Dermis blood vessel endothelial cell (primary cell): ENCODE results near the gene OR2V2. TPM values are rescaled to one million over a fixed set of nuclear protein-coding genes. Genes with fewer than 3 reads are reported as not detected.
A peak's percentile ranks its signal among the peaks of the same experiment; 100 is the strongest.
"Not testable (repeated sequence)": the region's sequence is repeated elsewhere in the genome, so short reads cannot be mapped to it uniquely, and the experiment has no call there.

Experiments
- DNase-seq: peaks from one replicate; pipeline ENCODE4 v3.0.0; 2010
- total RNA-seq: library from RNA; depleted of rRNA; stranded (reverse); fragments of >200 nt; gene quantifications from 2 replicates; pipeline ENCODE4 v1.2.3, GENCODE V29; 2014

OR2V2 gene
- total RNA-seq, 1 donor from 2014 or later, result not detected

DNA sequence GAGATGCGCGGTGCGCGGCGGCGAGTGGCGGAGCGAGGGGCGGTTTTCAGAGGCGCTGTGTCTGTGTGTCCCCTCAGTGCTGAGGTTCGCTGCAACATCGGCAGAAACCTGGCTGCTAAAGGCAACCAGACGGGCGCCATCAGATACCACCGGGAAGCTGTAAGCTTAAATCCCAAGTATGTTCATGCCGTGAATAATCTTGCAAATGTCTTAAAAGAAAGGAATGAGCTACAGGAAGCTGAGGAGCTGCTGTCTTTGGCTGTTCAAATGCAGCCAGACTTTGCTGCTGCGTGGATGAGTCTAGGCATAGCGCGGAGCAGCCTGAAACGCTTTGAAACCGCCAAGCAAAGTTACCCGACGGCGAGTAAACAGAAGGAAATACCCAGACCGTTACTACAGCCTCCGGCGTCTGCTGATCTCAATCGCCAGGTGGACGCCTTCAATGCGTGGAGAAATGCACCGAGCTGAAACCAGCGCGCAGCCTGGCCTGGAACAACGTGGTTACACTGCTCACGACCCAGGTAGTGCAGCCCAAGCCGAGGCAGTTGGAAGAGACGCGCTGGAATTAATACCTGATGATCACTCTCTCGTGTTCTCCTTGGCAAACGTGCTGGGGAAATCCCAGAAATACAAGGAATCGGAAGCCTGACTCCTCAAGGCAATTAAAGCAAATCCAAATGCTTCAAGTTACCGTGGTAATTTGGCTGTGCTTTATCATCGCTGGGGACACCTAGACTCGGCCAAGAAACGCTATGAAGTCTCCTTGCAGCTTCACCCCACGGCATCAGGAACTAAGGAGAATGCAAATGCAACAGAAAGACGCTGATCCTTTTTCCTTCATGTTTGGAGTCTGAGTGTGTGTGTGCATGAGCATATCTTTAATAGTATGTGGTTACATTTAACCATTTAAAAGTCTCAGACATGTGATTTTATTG is 32.3 kb upstream of the OR2V2 start:
- DNase-seq, result peak; percentile 59

DNA sequence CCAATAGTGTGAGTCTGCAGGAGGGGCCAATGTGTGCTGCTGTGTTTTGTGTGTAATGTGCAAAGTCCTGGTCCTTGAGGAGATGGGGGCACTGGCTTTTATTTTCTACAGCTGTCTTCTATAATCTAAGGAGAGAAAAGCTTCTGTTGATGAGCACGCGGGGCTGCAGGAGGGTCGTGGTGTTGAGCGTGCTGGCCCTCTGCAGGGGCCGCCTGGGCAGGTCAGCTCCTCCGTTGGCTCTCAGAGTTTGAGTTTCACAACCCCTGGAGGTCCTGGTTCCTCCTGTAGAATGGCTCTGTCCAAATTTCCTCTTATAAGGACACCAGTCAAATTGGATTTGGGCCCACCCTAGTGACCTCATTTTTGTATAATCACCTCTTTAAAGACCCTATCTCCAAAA is 29.0 kb upstream of the OR2V2 start:
- DNase-seq, result no peak

DNA sequence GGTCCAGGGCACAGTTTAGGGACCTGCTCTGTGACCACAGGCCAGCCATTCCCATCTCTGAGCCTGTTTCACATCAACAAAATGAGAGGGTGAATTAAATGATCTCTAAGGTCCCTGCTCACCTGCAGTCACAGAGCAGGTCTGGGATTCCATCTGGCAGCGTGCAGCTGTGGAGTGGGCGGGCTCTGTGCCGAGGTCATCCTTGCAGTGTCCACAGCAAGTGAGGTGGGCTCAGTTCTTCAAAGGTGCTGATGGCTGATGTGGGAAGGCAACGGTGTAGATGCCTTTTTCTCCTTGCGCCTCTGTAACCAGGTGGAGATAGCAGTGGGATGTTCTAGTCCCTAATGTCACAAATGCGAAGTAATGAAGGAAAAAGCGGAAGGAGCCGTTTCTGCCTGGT is 28.3 kb upstream of the OR2V2 start:
- DNase-seq, result no peak

DNA sequence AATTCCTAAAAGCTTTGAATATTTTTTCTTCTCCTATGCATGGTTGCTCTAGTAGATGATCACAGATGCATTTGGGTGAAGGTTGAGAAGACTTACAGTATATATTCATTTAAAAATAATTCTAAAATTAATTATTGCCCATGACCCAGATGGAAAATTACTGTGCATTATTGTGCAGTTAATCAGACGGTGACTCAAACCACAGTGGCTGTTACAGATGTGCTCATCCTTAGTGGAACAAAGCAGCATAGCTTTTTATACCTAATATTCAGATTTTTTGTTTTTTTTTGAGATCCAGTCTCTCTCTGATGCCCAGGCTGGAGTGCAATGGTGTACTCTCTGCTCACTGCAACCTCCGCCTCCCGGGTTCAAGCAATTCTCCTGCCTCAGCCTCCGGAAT is 27.1 kb upstream of the OR2V2 start:
- no peak for DNase-seq

DNA sequence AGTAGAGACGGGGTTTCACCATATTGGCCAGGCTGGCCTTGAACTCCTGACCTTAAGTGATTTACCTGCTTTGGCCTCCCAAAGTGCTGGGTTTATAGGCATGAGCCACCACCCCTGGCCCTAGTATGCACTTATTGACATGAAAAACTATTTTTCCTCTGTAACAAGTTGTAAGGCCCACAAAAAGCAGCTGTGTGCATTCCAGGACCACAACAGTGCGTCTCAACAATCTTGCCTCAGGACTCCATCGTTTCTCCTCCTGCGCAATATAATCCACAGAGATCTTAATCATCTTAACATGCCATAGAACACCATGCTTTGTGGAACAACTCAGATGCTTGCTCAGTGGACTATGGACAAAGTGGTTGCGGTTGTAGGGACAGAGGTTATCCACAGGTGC is 26.6 kb upstream of the OR2V2 start:
- DNase-seq, result no peak

DNA sequence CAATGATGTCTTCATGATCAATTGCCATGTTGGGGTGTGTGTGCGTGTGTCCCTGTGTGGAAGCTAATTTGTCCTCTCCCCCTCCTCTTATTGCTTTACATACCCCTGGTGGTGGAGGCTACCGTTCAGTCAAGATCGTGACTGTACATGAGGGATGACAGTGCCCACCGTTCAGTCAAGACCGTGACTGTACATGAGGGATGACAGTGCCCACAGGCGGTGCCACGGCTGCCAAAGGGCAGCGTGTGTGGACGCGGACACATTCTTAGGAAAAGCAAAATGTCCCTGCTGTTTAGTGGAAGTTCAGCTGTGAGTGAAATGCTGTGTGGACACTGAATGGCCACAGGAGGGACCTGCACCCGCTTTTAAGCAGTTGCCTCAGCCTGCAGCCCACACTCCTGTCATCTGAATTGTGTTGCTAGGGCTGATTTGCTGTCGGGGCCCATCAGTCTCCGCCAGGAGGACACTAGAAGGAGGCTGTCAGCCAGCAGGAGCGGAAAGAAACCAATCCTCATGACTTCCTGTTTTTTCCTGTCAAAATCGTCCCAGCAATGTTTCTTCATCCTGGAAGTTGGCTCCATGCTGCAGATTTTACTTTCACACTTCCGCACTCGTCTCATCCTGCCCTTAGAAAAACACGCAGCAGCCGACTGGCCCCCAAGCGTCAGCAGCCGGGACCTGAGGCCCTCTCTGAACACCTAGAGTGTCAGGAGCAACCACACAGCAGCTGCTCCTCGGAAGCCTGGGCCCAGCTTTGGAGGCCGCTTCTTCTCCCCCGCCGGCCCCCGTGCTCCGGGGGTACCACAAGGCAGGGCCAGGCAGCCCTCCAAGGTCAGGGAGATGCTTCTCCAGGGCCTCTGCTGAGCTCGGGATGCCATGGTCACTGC is 25.5 kb upstream of the OR2V2 start:
- DNase-seq, result peak; percentile 69

DNA sequence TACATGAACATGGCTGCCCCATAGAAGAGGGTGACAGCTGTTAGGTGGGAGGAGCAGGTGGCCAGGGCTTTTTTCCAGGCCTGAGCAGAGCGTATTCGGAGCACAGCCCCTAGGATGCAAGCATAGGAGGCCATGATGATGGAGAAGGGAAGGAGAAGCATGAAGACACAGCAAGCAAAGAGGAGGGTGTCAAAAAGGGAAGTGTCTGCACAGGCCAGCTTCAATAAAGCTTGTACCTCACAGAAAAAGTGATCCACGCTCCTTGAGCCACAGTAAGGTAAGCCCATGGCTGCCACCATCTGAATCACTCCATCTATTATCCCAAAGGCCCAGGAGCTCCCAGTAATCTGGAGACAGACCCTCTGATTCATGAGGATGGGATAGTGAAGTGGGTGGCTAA is 22.9 kb upstream of the OR2V2 start:
- no peak for DNase-seq

DNA sequence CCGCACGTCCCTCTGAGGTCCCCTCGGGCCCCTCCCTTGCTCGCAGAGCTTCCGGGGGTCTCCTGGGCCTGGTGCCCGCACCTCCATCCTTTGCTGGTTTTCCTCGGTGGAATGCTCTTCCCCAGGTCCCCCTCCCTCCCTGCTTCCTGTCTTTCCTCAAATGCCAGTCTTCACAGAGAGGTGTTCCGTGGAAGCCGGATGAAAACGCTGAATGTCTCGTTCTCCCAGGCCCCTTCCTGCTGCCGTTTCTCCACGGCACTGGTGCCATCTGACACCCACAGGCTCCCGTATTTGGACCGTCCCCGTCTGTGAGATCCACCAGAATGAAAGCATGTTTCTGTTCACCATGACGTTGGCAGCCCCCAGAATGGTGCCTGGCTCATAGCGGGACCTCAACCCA is 20.5 kb upstream of the OR2V2 start:
- DNase-seq, result no peak

DNA sequence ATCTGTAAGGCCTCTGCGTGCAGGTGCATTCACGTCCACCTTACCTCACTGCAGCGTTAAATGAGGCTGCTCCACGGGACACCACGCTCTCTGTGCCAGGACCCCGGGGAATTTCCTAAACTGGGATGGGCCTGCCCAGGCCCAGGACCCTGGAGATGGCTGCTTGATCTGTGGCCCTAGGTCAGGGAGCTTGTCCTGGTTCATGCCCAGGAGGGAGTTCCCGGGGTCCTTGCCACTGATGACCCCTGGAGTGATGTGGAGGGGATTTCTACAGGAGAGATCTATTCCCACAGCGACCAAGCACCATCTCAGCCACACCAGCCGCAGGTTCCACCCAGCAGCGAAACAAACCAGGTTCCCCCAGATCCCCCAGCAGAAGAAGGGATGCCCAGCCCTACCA is 19.9 kb upstream of the OR2V2 start:
- DNase-seq, result no peak

DNA sequence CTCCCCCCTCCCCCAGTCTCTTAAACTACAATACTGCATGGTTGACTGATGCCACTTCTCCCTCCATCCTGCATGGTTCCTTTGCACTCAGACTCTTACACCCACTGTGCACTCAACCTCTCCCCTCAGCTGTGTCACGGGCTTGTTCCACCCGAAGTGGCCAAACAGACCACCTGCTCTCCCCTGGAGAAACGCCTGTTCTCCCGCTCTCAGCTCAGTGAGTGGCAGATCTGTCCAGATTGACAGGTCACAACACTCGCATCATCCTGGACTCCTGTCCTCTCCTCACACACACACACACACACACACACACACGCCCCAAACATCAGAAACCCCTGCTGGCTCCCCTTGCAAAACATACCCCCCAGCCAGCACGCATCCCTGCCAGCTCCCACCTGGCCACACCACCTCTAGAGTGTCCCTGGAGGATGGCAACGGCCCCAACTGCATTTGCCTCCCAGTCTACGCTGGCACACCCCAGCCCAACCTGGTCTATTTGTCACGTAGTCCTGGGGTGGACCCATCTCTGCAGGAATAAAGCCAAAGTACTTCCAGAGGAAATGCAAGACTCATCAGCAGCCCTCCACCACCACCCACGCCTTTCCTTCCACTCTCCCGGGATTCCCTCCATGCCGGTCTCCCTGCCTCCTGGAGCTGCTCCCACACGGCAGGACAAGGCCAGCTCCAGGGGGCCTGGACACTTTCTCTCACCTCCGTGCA is 19.3 kb upstream of the OR2V2 start:
- no peak for DNase-seq

DNA sequence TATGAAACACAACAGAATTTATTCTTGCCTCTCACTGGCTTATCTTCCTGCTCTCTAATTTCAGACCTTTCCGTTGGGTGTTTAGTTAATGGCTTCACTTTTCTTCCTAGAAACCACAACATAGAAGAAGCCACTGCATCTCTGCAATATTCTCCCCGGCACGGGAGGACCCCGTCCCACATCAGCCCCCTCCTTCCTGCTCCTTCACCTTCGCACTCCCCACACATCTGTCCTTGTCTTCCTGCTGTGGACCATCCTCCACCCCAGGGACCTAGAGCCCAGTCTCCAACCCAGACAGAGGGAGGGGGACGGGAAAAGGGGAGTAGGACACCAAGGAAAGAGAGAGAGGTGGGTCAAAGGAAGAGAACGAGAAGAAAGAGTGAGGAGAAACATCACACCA is 17.8 kb upstream of the OR2V2 start:
- no peak for DNase-seq

DNA sequence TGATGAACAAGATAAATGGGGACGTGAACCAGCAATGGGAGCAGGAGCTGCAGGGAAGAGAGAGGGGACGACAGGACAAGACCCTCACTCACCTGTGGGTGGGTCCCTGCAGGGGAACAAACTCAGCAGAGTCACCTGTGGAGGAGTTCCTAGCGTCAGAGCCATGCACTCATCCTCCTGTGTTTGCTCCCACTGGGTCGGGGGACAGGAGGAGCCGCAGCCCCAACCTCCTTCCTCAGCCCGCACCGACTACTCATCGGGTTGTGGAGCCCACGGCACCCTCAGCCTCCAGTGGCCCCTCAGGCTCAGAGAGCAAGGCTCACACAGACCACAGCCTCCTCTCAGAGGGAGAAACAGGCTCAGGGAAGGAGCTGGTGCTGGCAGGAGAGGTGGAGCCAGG is 17.3 kb upstream of the OR2V2 start:
- DNase-seq, result not testable (repeated sequence)

DNA sequence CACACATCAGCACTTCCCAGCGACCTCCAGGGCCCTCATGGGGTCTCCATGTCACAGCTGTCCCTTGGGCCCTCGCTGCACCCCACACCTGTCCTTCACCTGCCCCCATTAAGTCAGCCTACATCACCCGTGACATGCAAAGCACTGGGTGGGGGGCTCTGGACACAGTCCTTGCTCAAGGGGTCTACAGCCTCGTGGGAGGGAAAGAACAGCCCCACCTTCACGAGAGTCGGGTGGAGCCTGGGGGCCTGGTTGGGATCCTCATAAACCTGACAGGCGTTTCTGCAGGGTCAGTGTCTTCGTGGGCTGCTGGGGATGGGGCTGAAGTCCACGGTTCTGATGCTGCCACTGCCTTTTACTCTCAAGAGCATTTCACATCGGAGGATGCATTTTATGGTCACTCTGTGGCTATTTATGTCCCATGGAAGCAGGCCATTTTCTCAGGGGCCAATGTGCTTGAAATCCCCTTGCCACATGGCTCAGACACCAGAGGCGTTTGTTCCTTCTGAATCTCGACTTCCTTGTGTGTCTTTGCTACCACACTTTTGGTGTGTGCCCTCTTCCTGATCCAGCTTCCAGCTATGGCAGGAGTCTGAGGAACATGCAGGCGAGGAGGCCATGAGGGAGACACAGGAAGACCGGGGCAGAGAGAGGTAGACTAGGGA is 16.4 kb upstream of the OR2V2 start, which contains the start of gene OR2V1:
Gene OR2V1, minus strand, starts transcription at position 338 of the 665 bp plus-strand sequence. CDS start 5,865 bp downstream, outside the sequence.
- no peak for DNase-seq

DNA sequence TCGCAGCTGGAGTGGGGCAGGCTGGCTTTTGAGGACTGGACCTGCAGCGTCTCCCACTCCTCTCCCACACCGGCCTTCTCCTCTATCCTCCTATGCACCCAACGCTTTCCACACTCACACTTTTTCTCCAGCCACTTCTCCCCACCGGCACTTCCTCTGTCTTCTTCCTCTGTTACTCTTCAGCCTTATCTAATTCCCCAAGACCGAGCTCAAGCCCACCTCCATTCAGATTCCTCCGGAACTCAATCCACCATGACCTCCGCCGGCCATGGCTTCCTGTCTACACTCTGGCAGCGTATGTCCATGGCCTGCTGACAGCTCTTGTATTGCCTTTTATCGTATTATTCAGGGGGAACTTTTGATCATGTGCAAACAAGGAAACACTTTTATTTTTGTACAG is 15.9 kb upstream of the OR2V2 start:
- no peak for DNase-seq

DNA sequence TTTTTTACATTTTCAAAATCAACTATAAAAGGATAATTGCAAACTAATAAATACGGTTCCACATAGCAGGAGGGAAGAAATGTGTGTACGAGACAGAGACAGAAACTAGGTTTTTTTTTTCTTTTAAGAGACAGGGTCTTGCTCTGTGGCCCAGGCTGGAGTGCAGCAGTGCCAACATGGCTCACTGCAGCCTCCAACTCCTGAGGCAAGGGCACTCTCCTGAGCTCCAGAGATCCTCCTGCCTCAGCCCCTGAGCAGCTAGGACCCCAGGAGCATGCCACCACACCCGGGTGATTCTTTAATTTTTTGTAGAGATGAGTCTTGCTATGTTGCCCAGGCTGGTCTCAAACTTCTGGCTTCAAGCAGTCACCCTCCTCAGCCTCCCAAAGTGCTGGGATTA is 14.3 kb upstream of the OR2V2 start:
- no peak for DNase-seq

DNA sequence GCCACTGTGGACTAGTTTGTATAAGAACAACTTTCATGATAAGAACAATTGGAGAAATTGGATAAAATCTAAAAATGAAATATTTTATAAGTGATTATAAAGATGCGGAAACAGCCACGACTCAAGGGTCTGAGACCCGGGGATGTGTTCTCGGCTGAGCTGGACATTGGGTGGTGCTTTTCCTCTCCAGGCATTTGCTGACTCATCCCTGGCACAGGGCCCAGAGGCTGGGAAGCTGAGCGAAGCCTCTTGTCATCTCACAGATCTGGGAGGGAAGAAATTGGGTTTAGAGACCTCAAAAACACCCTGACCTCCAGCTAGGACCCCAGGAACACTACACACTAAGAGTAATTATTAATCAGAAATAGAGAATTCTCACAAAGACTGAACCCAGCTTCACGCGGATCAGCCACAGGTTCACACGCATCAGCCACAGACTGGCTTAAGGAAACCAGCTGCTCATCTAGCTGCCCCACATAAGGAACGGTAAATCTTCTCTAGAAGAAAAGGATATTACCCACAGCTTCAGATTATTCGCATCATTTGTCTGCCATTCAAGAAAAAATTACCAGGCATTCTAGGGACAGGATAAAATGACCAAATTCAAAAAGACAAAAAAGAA is 13.7 kb upstream of the OR2V2 start:
- peak; percentile 88 for DNase-seq

DNA sequence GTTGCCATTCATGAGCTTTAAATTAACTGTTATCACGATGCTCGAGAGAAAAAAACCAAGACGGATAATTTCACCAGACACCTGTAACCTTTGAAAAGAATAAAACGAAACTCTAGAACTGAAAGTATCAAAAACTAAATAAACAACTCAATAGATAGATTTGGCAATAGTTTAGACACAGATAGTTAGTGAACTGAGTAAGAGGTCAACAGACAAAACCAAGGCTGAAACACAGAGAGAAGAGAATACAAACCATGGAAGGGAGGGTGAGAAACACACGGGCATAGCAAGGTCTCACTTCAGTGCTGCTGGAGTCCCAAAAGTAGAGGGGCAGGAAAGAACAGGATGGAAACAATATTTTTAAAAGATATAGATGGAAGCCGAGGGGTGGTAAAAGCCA is 13.1 kb upstream of the OR2V2 start:
- DNase-seq, result no peak

DNA sequence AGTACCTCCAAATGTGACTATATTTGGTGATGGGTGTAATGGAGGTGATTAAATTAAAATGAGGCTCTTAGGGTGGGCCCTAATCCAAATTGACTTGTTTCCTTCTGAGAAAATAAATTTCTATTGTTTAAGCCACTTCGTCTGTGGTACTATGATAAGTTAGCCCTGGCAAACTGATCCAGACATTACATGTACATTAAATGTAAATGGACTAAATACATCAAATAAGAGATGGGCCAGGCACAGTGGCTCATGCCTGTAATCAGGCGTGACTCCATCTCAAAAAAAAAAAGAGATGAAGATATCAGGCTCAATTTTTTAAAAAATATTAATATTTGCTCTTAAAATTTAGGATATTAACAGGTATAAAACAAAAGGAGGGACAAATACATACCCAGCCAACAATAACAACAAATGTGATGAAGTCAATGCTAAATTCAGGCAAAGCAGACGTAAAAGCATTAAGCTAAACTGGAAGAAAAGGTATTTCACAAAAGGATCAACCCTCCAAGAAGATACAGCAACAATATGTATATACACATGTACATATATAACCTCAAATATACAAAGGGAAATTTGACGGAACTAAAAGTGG is 10.9 kb upstream of the OR2V2 start:
- no peak for DNase-seq

DNA sequence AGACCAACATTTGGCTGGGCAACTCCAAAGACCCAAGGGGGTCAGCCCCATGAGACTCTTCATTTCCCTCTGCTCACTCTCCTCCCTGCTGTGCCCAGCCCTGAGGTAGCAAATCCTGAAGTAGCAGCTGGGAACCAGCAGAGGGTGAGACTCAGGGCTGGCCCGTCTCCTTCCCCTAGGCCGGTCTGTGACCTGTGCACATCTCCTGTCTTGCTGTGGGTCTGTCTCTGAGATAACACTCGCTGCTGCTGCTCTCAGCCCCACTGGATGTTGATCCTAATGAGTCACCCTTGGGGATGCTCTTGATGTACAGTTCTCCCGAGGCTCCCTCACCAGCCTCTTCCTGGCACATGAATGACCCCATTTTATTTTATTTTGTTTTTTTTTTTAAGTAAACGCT is 9.1 kb upstream of the OR2V2 start:
- DNase-seq, result peak; percentile 17

DNA sequence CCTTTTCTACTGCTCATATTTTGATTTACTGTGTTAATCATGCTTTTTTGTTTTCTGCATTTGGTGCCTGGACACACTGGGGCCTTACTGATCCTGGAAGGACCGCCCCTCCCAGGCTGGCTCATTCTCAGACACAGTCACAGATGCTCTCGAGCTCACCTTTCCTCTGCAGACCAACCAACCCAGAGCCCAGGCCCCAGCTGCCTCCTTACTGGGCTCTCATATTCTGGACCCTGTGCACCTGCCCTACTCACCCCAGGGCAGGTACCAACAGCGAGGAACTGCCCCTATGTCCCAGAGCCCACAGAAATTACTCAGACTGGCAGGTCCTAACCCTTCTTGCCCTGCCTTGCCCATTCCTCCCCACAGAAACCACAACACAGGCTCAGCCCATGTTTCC is 6.6 kb upstream of the OR2V2 start:
- no peak for DNase-seq

DNA sequence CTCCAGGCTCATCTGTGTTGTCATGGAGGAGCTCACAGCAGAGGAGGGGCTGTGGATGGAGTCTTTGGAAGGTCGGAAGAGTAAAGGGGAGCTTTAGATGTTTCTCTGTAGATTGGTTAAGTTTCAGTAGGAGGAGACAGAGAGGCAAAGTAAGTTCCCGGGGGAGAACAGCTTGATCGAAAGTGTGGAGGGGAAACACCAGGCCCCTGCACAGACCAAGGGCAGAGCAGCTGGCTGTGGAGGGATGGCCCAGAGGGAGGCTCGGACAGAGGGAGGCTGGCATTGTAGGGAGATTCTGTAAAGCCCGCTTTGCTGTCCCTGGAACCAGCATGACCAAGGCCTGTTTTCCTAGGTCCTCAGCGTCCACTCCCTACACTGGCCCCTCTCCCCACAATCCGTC is 5.3 kb upstream of the OR2V2 start:
- DNase-seq, result no peak

DNA sequence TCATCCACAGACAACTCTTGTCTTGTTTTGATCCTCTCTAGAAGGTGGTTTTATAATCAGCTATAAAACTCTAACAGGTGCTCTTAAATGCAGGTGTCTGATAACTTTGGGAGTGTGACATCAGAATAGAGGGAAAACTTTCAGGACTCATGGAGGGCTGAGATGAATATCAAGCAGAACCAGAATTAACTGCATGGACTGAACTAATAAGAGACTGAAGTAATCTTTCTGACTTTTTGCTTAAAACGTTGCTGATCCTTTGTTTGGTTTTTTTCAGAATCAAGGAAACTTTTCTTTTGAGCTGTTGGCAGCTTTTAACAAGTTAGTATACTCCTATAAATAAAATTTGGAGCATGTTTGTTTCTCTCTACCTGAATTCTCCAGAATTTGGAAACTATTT is 2.3 kb upstream of the OR2V2 start:
- DNase-seq, result no peak
